ENCODE measurements around the gene MTA3.

DNA sequence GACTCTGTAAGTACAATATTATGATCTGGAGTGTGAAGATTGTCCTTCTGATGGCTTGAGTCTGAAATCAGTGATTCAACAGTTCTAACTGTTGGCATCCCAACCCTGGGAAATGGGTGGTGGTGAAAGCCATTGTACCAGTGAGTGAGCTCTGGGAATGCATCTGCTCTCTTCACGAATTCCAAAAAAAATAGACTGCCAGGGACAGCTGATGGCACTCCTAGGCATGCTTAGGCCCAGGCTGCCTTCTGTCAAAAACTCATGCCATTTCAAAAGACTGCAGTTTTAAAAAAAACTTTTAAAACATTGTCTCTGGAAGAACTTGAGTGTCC lies 175.2 kb downstream of the MTA3 start:
- TF ChIP-seq, protein P1, sequence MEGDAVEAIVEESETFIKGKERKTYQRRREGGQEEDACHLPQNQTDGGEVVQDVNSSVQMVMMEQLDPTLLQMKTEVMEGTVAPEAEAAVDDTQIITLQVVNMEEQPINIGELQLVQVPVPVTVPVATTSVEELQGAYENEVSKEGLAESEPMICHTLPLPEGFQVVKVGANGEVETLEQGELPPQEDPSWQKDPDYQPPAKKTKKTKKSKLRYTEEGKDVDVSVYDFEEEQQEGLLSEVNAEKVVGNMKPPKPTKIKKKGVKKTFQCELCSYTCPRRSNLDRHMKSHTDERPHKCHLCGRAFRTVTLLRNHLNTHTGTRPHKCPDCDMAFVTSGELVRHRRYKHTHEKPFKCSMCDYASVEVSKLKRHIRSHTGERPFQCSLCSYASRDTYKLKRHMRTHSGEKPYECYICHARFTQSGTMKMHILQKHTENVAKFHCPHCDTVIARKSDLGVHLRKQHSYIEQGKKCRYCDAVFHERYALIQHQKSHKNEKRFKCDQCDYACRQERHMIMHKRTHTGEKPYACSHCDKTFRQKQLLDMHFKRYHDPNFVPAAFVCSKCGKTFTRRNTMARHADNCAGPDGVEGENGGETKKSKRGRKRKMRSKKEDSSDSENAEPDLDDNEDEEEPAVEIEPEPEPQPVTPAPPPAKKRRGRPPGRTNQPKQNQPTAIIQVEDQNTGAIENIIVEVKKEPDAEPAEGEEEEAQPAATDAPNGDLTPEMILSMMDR (IDR thresholded peaks at IDR 0.05; ENCODE audit: low read length), result no peak
- TF ChIP-seq EZH2 (IDR thresholded peaks at IDR 0.05; ENCODE audit: borderline replicate concordance, low read length), result no peak

All from OCI-LY1 (cell line).